K562 treated with DMSO at 1 percent for 48 hours (cell line): ENCODE data around the gene CSNK1D. TPM values are rescaled to one million over a fixed set of nuclear protein-coding genes. Genes with fewer than 3 reads are reported as not detected.

ENCODE experiments used
- total RNA-seq: library from RNA; unstranded; fragments of 300-600 nt; gene quantifications from 2 replicates; pipeline ENCODE4 v1.2.3, GENCODE V29; 2022; ENCODE audit warnings: low replicate concordance; ENCODE audit errors: extremely low read depth

Gene CSNK1D
- 111 TPM in 1 of 2 replicates, not detected in the other for total RNA-seq

DNA sequence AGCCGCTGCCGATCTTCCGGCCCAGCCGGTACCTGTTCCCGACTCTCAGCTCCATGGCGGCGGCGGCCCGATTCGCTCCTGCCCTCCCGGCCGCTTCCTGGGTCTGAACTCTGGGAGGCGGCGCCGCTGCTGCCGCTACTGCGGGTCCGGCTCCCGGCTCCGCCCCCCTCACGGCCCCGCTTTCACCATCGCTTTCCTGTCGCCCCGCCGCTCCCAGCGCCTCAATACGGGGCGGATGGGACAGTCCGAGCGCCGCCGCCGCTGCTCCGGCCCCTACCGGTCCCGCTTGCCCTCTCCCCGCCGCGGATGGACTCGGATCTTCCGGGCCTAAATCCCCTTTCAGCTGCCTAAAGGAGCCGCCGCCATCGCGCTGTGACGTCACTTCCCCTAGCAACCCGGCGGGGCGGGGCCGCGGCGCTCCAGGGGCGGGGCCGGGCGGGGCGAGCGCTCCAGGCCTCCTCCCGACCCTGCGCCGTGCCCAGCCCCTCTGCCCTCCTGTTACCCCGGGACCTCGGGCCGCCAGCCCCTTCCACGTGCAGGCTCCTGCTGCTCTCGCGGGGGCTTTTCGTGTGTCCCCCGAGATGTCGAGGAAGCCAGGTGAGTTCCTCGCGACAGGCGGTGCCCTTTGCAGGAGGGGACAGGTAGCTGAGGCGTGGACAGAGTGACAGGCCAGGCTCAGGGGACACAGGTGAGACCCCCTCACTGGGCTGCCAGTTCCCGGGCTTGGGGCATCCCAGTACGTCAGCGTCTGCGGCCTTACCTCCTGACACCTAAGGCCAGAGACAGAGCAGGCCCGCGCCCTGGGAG lies at the start of gene CSNK1D:
CSNK1D (minus strand) TSS at position 374 of the 807 bp plus-strand sequence; CDS start at position 55, 319 bp downstream.

DNA sequence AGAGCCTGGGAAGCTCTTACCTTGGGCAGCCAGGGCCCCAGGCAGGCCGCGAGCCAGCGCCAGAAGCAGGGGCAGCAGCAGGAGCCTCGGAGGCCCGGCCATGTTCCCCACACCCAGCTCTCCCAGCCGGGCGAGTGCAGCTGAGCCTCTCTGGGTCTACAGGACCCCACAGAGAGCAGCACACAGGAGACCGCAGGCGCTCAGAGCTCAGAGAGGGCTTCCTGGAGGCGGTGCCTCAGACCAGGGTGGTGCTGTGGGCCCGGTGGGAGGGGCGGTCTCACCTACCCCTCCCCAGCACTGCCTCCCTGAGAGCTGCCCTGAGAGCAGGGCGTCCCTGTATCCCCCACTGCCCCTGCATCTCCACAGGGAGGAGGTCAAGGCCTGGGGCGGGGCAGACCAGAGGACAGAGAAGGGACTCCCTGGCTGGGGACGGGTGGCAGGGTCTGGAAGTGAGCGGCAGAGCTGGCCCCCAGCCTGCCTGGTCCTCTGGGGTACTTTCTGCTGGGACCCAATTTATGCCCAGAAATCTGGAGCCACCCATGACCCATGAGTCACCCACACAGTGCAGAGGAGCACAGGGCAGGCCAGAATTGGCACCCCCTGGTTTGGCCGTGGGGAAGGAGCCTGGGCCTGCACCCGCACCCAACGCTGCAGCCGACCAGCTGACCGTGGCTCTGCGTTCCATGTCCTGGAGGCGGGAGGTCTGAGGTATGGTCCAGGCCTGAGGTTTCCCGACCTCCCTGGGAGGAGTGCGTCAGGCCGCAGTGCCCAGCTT lies 44.1 kb upstream of the CSNK1D start, which contains the start of gene CD7:
CD7 (minus strand) TSS at position 215 of the 775 bp plus-strand sequence; CDS start at position 102, 113 bp downstream.

DNA sequence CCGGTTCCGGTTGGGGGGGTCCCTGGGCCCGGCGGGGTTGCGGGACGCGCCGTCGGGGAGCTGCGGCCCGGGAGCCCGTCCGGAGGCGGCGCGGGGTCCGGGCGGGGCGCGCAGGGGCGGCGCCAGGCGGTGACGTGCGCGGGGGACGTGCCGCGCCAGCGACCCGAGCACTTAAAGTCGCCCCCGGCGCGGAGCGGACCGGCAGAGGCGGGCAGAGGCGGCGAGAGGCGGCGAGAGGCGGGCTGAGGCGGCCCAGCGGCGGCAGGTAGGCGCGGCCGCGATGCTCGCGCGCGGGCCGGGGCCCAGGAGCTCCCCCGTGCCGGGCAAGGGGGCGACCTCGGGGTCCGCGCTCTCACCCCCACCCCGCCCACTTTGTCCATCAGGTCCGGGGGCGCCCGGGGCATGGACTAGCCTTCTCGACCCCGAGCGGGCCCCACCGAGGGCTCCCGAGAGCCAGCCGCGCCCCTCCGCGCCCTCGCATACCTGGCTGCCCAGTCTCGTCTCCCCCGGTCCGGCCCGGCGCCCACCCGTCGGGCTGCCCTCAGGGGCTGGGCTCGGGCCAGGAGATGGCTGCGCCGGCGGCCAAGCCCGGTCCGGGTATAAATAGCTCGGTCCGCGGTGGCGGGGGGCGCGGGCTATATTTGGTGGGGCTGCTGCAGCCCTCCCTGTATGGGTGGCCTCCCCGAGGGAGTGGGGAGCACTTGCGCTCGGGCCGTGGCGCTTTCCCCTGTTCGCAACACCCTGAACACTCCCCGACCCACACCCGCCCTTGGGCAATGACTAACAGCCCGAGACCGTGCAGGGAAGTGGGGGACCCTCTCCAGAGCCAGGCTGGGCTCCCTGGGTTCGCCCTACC lies 44.4 kb downstream of the CSNK1D start, which contains the start of gene SLC16A3:
SLC16A3 (plus strand) TSS at position 201 of the 856 bp plus-strand sequence. CDS start 6,967 bp downstream, outside the sequence.

DNA sequence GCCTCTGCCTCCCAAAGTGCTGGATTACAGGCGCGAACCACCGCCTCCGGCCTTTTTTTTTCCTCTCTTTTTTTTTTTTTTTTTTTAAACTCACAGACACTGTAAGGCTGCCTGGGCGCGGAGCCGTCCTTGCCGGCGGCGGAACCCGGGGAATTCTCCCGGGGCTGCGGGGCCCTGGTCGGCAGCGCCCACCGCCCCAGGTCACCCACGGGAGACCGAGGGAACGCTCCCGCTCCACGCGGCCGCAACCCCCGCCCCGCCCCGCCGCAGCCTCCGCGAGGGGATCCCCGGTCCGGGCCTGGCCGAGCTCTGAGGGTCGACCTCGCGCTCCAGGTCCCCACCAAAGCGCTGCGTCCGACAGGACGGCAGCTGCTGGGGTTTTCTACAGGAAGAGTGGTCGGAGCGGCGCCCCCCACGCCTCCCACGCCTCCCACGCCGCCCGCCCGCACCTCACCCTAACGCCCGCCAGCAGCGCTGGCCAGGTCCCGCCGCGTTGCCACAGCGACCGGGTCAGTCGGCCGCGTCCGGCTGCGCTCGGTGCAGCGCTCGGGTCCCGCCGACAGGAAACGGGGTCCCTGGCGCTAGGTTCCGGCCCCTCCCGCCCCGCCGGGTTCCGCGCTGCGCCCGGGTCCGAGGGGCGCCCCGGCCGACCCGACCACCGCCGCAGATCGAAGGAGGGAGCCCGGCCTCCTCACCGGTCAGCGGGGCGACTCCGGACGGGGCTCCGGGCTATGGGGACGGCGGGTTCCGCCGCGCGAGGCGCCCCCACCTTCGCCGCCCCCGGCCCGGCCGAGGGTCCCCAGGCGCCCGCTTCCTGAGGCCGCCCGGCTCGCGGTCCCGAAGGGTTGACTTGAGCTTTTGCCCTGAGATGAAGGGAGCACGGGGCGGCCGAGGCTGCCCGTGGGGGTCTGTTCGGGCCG lies 60.9 kb downstream of the CSNK1D start, which contains the start of gene CCDC57:
CCDC57 (minus strand) TSS at position 512 of the 920 bp plus-strand sequence. CDS start 10,898 bp downstream, outside the sequence.

Other genes with a start within 250 kb of the CSNK1D start
- gene RAC3, start 242.0 kb downstream of the CSNK1D start, total RNA-seq: not detected in 2 replicates
- gene DCXR, start 236.0 kb downstream of the CSNK1D start, total RNA-seq: not detected in 2 replicates
- not detected in 2 replicates for gene RFNG, start 221.9 kb downstream of the CSNK1D start, total RNA-seq
- 331 TPM in 1 of 2 replicates, not detected in the other for gene GPS1, start 221.8 kb downstream of the CSNK1D start, total RNA-seq
- gene DUS1L, start 207.9 kb downstream of the CSNK1D start, total RNA-seq: not detected in 2 replicates
- 80.4 TPM in 1 of 2 replicates, not detected in the other for gene FASN, start 175.5 kb downstream of the CSNK1D start, total RNA-seq
- gene CCDC57, start 60.9 kb downstream of the CSNK1D start, total RNA-seq: not detected in 2 replicates
- not detected in 2 replicates for gene SLC16A3, start 44.7 kb downstream of the CSNK1D start, total RNA-seq
- gene CD7, start 43.9 kb upstream of the CSNK1D start, total RNA-seq: not detected in 2 replicates
- not detected in 2 replicates for gene SECTM1, start 60.1 kb upstream of the CSNK1D start, total RNA-seq
- gene TEX19, start 85.5 kb upstream of the CSNK1D start, total RNA-seq: not detected in 2 replicates
- not detected in 2 replicates for gene UTS2R, start 98.1 kb upstream of the CSNK1D start, total RNA-seq
- gene HEXD, start 144.6 kb upstream of the CSNK1D start, total RNA-seq: not detected in 2 replicates
- not detected in 2 replicates for gene OGFOD3, start 144.9 kb upstream of the CSNK1D start, total RNA-seq
- 472 TPM in 1 of 2 replicates, not detected in the other for gene CYBC1, start 177.1 kb upstream of the CSNK1D start, total RNA-seq
- 1,021 TPM in 1 of 2 replicates, not detected in the other for gene NARF, start 185.0 kb upstream of the CSNK1D start, total RNA-seq
- gene FOXK2, start 246.0 kb upstream of the CSNK1D start, total RNA-seq: not detected in 2 replicates